ENCODE data around the gene RNF44. TPM values are rescaled to one million over a fixed set of nuclear protein-coding genes. Genes with fewer than 3 reads are reported as not detected.

RNF44 gene
- total RNA-seq, 1 donor from 2014 or later: 31.2 TPM

DNA sequence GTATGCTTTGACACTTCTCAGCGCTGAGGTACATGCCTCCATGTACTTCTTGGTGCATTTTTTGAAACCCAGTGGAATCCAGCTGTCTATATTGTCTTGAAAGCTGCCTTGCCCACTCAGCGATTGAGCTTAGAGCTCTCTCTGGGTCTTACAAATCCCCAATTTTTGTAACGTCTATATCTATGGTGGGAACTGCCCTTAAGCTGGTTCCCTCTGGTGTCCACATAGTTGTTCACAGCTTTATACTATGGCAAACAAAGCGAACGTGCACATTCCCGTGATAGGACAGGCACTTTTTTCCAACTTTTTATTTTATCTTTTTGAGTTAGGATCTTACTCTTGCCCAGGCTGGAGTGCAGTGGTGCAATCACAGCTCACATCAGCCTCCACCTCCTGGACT lies 32.8 kb upstream of the RNF44 start:
- H3K36me3 ChIP-seq (ENCODE audit: control insufficient read depth, insufficient read depth, low read length): no peaks in the 10 kb centered on the region
- TF ChIP-seq, protein P1, sequence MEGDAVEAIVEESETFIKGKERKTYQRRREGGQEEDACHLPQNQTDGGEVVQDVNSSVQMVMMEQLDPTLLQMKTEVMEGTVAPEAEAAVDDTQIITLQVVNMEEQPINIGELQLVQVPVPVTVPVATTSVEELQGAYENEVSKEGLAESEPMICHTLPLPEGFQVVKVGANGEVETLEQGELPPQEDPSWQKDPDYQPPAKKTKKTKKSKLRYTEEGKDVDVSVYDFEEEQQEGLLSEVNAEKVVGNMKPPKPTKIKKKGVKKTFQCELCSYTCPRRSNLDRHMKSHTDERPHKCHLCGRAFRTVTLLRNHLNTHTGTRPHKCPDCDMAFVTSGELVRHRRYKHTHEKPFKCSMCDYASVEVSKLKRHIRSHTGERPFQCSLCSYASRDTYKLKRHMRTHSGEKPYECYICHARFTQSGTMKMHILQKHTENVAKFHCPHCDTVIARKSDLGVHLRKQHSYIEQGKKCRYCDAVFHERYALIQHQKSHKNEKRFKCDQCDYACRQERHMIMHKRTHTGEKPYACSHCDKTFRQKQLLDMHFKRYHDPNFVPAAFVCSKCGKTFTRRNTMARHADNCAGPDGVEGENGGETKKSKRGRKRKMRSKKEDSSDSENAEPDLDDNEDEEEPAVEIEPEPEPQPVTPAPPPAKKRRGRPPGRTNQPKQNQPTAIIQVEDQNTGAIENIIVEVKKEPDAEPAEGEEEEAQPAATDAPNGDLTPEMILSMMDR (IDR thresholded peaks at IDR 0.05; ENCODE audit: insufficient read depth, low read length, poor library complexity, severe bottlenecking): no peak
- no peak for DNase-seq (ENCODE audit: low read depth)
- no peak overlapping the region for H3K4me3 ChIP-seq (ENCODE audit: low read depth, low read length)
- H3K27me3 ChIP-seq (ENCODE audit: control insufficient read depth, insufficient read depth, low read length): peaks cover 14% of the 10 kb centered on the region

- no peak for DNase-seq (ENCODE audit: low read depth)
- TF ChIP-seq, protein P1 (IDR thresholded peaks at IDR 0.05; ENCODE audit: insufficient read depth, low read length, poor library complexity, severe bottlenecking): no peak
- Histone ChIP-seq H3K27me3 (ENCODE audit: control insufficient read depth, insufficient read depth, low read length) (peaks cover 14% of the 10 kb centered on the region), H3K4me3 (ENCODE audit: low read depth, low read length) (no peak overlapping the region), H3K36me3 (ENCODE audit: control insufficient read depth, insufficient read depth, low read length) (no peaks in the 10 kb centered on the region)
Observed at GRCh38 chr5:176568657-176569056, 31.5 kb upstream of the RNF44 start.

DNA sequence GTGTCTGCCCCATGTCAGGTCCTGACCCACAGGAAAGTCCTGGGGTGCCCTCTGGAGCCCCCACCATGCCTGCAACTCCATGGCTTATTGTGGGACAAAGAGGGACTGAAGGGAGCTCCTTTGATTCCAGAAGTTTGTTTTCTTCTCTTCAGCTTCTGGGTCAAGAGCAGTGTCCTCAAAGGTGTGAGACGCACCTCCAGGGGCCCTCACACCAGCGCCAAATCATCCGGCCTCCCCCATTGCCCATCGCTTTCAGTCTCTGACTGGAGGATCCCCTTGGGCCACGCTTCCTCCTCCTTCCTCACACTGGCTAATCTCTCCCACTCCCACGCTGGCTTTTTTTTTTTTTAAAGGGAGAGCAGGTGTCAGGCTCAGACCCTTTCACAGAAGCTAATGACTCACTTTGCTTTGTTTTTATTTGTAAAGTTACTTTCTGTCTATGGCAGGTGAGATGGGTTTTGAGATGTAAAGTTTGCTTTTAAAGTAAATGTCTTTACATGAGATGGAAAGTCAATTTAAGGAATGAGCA lies 28.6 kb upstream of the RNF44 start:
- H3K4me3 ChIP-seq (ENCODE audit: low read depth, low read length): no peak overlapping the region

DNA sequence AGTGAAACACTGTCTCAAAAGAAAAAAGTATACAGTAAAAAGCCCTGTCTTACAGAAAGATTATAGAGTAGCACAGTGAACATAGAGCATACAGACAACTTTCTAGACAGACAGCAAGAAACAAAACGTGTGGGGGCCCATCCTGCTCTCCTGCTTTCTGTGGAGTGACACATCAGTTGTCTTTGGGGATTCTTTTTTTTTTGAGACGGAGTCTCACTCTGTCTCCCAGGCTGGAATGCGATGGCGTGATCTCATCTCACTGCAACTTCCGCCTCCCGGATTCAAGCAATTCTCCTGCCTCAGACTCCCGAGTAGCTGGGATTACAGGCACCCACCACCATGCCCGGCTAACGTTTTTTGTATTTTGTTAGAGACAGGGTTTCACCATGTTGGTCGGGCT lies 26.8 kb upstream of the RNF44 start:
- TF ChIP-seq, protein P1 (IDR thresholded peaks at IDR 0.05; ENCODE audit: insufficient read depth, low read length, poor library complexity, severe bottlenecking): no peak
- H3K27me3 ChIP-seq (ENCODE audit: control insufficient read depth, insufficient read depth, low read length): peaks cover 6% of the 10 kb centered on the region
- no peak for DNase-seq (ENCODE audit: low read depth)
- H3K36me3 ChIP-seq (ENCODE audit: control insufficient read depth, insufficient read depth, low read length): no peaks in the 10 kb centered on the region
- no peak overlapping the region for H3K4me3 ChIP-seq (ENCODE audit: low read depth, low read length)

More for the DNA sequence above, 28.6 kb upstream of the RNF44 start:
- no peak for DNase-seq (ENCODE audit: low read depth)
- Histone ChIP-seq H3K36me3 (ENCODE audit: control insufficient read depth, insufficient read depth, low read length) (no peaks in the 10 kb centered on the region), H3K27me3 (ENCODE audit: control insufficient read depth, insufficient read depth, low read length) (peaks cover 6% of the 10 kb centered on the region)
- TF ChIP-seq, protein P1 (IDR thresholded peaks at IDR 0.05; ENCODE audit: insufficient read depth, low read length, poor library complexity, severe bottlenecking): no peak

DNA sequence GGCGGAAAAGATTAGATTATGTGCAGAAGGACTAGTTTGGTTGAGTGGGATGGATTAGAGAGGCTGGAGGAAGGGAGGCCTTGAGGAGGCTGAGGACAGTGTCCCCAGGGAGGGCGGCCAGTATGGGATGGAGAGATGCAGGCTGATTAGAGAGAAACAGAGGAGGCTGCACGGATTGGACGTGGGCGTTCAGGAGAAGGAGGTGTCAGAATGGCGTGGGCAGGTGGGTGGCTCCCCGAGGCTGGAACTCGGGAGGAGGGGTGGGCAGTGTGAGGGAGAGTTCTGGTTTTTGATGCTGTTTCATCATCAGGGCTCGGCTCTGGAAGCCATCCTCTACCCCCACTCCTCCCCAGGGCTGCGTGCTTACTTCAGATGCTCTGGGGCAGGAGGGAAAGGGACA lies 25.0 kb upstream of the RNF44 start:
- DNase-seq (ENCODE audit: low read depth): no peak
- TF ChIP-seq, protein P1 (IDR thresholded peaks at IDR 0.05; ENCODE audit: insufficient read depth, low read length, poor library complexity, severe bottlenecking): no peak
- H3K27me3 ChIP-seq (ENCODE audit: control insufficient read depth, insufficient read depth, low read length): peaks cover 2% of the 10 kb centered on the region

GRCh38 chr5:176561259-176561658 lies 24.1 kb upstream of the RNF44 start:
- Histone ChIP-seq H3K27me3 (ENCODE audit: control insufficient read depth, insufficient read depth, low read length) (peaks cover 2% of the 10 kb centered on the region), H3K36me3 (ENCODE audit: control insufficient read depth, insufficient read depth, low read length) (no peaks in the 10 kb centered on the region), H3K4me3 (ENCODE audit: low read depth, low read length) (no peak overlapping the region)
- DNase-seq (ENCODE audit: low read depth): no peak
- TF ChIP-seq, protein P1 (IDR thresholded peaks at IDR 0.05; ENCODE audit: insufficient read depth, low read length, poor library complexity, severe bottlenecking): no peak

More for the DNA sequence above, 25.0 kb upstream of the RNF44 start:
- H3K4me3 ChIP-seq (ENCODE audit: low read depth, low read length): no peak overlapping the region
- no peaks in the 10 kb centered on the region for H3K36me3 ChIP-seq (ENCODE audit: control insufficient read depth, insufficient read depth, low read length)
